Effector memory CD4-positive, alpha-beta T cell (primary cell): ENCODE results near the gene CEP20.
"Not testable (repeated sequence)": the region's sequence is repeated elsewhere in the genome, so short reads cannot be mapped to it uniquely, and the experiment has no call there.

ENCODE experiments used
- DNase-seq, 3 donors: peaks; one replicate each; pipeline ENCODE4 v3.0.0-alpha.2; 2020
- H3K27ac ChIP-seq: 2 replicates; pipeline ENCODE4 v1.7.0; 2013; ENCODE audit warnings: mild to moderate bottlenecking, low read length, moderate library complexity; ENCODE audit not compliant: insufficient read depth, poor library complexity, severe bottlenecking
- H3K27me3 ChIP-seq: replicated peaks from 2 replicates; pipeline ENCODE4 v1.7.0; 2013; ENCODE audit warnings: mild to moderate bottlenecking, low read length; ENCODE audit not compliant: insufficient read depth, control insufficient read depth, poor library complexity, severe bottlenecking
- H3K36me3 ChIP-seq: 2 replicates; pipeline ENCODE4 v1.7.0; 2013; ENCODE audit warnings: mild to moderate bottlenecking, low read length, moderate library complexity; ENCODE audit not compliant: control insufficient read depth, insufficient read depth
- H3K4me1 ChIP-seq: 2 replicates; pipeline ENCODE4 v1.7.0; 2013; ENCODE audit warnings: low read length, mild to moderate bottlenecking; ENCODE audit not compliant: control insufficient read depth, insufficient read depth, poor library complexity, severe bottlenecking
- H3K4me3 ChIP-seq: 2 replicates; pipeline ENCODE4 v1.7.0; 2013; ENCODE audit warnings: low read length, low read depth, mild to moderate bottlenecking; ENCODE audit not compliant: insufficient read depth, poor library complexity, severe bottlenecking
- H3K9me3 ChIP-seq: 2 replicates; pipeline ENCODE4 v1.7.0; 2013; ENCODE audit warnings: mild to moderate bottlenecking, low read length, moderate library complexity; ENCODE audit not compliant: control insufficient read depth

Gene CEP20

GRCh38 chr16:15850555-15850954 is 37.8 kb downstream of the CEP20 start:
- not testable (repeated sequence) for H3K4me1 ChIP-seq, H3K27me3 ChIP-seq, H3K4me3 ChIP-seq, H3K9me3 ChIP-seq, DNase-seq, H3K36me3 ChIP-seq, H3K27ac ChIP-seq

- DNase-seq = no peak
- no peaks in the 10 kb centered on the region for H3K4me1 ChIP-seq
- no peak overlapping the region for H3K4me3 ChIP-seq
- H3K9me3 ChIP-seq = no peaks in the 10 kb centered on the region
- no peaks in the 10 kb centered on the region for H3K27me3 ChIP-seq
- H3K36me3 ChIP-seq = no peaks in the 10 kb centered on the region
- no peak overlapping the region for H3K27ac ChIP-seq
Observed at GRCh38 chr16:15849209-15849981, 39.0 kb downstream of the CEP20 start.

DNA sequence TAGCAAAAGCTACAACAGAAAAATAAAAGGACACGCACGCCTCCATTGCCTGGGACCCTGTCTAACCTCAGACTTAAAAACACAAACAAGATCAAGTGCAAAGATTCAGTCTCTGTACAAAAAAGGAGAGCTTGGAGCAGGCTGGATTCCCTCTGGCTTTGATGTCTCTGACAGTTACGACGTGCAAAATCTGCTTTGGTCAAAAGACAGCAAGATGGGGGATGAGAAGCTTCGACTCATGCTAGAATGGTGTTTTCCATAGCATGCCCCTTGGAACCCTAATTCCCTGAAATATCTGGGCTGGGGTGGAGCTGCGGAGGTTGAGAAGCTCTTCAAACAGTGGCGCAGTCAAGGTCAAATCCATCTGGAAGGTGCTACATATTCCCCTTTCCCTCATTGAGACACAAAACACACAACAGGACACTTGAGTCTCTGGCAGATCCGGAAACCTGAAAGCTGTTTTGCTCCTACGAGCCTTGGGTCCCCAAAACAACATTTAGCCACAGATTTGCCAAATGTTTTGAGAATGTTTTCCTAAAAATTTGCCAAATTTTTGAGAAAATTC is 40.7 kb downstream of the CEP20 start:
- Histone ChIP-seq H3K36me3 (no peaks in the 10 kb centered on the region), H3K27ac (no peak overlapping the region), H3K4me3 (no peak overlapping the region), H3K9me3 (no peaks in the 10 kb centered on the region), H3K4me1 (no peaks in the 10 kb centered on the region), H3K27me3 (no peaks in the 10 kb centered on the region)
- no peak for DNase-seq

GRCh38 chr16:15846510-15846909 is 41.9 kb downstream of the CEP20 start:
- Histone ChIP-seq H3K4me1 (no peaks in the 10 kb centered on the region), H3K9me3 (no peaks in the 10 kb centered on the region), H3K4me3 (no peak overlapping the region), H3K36me3 (no peaks in the 10 kb centered on the region), H3K27me3 (no peaks in the 10 kb centered on the region), H3K27ac (no peak overlapping the region)
- DNase-seq = no peak

GRCh38 chr16:15843635-15844279 is 44.6 kb downstream of the CEP20 start:
- no peaks in the 10 kb centered on the region for H3K4me1 ChIP-seq
- H3K27ac ChIP-seq = no peak overlapping the region
- H3K4me3 ChIP-seq = no peak overlapping the region
- no peaks in the 10 kb centered on the region for H3K9me3 ChIP-seq
- DNase-seq = no peak
- no peaks in the 10 kb centered on the region for H3K36me3 ChIP-seq
- no peaks in the 10 kb centered on the region for H3K27me3 ChIP-seq

GRCh38 chr16:15839204-15839603 is 49.2 kb downstream of the CEP20 start:
- not testable (repeated sequence) for DNase-seq, H3K27me3 ChIP-seq, H3K36me3 ChIP-seq, H3K4me3 ChIP-seq, H3K27ac ChIP-seq, H3K4me1 ChIP-seq, H3K9me3 ChIP-seq

- Histone ChIP-seq H3K36me3 (no peaks in the 10 kb centered on the region), H3K27me3 (no peaks in the 10 kb centered on the region), H3K4me3 (no peak overlapping the region), H3K4me1 (no peaks in the 10 kb centered on the region), H3K9me3 (no peaks in the 10 kb centered on the region), H3K27ac (no peak overlapping the region)
- DNase-seq = no peak
Observed at GRCh38 chr16:15837761-15838160, 50.6 kb downstream of the CEP20 start.

GRCh38 chr16:15836965-15837611 is 51.3 kb downstream of the CEP20 start:
- H3K27me3 ChIP-seq = no peaks in the 10 kb centered on the region
- H3K4me1 ChIP-seq = no peaks in the 10 kb centered on the region
- H3K4me3 ChIP-seq = no peak overlapping the region
- H3K27ac ChIP-seq = no peak overlapping the region
- H3K9me3 ChIP-seq = no peaks in the 10 kb centered on the region
- no peak for DNase-seq
- H3K36me3 ChIP-seq = no peaks in the 10 kb centered on the region

DNA sequence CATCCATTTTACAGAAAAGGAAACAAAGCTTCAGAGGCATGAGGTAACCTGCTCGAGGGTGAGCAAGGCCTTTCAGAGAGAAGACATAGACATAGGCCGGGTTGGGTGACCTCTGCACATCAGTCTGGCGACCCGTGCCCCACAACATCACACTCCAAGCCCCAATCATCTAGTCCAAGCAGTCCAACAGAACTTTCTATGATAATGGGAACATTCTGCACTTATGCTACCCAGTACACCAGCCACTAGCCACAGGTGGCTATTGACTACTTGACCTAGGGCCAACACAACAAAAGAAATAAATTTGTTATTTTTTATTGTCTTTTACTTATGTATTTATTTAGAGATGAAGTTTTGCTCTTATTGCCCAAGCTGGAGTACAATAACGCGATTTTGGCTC is 52.3 kb downstream of the CEP20 start:
- H3K9me3 ChIP-seq = no peaks in the 10 kb centered on the region
- no peak overlapping the region for H3K4me3 ChIP-seq
- no peak for DNase-seq
- no peaks in the 10 kb centered on the region for H3K27me3 ChIP-seq
- no peaks in the 10 kb centered on the region for H3K4me1 ChIP-seq
- H3K36me3 ChIP-seq = no peaks in the 10 kb centered on the region
- no peak overlapping the region for H3K27ac ChIP-seq
